Rectal smooth muscle tissue (tissue), 1 donor: ENCODE measurements around the gene DDC.
"Not testable (repeated sequence)": the region's sequence is repeated elsewhere in the genome, so short reads cannot be mapped to it uniquely, and the experiment has no call there.

Experiments used
- H3K27ac ChIP-seq: one replicate; pipeline ENCODE4 v1.7.0; 2013; ENCODE audit warnings: low read depth, low read length, inconsistent platforms
- H3K27me3 ChIP-seq: one replicate; pipeline ENCODE4 v1.7.0; 2013; ENCODE audit warnings: low read length; ENCODE audit not compliant: control insufficient read depth, insufficient read depth
- H3K36me3 ChIP-seq: one replicate; pipeline ENCODE4 v1.7.0; 2013; ENCODE audit warnings: low read length; ENCODE audit not compliant: control insufficient read depth, insufficient read depth
- H3K4me1 ChIP-seq: one replicate; pipeline ENCODE4 v1.7.0; 2013; ENCODE audit warnings: low read length; ENCODE audit not compliant: control insufficient read depth, insufficient read depth
- H3K4me3 ChIP-seq: one replicate; pipeline ENCODE4 v1.7.0; 2013; ENCODE audit warnings: low read length
- H3K9ac ChIP-seq: one replicate; pipeline ENCODE4 v1.7.0; 2013; ENCODE audit warnings: low read length

The DDC gene

DNA sequence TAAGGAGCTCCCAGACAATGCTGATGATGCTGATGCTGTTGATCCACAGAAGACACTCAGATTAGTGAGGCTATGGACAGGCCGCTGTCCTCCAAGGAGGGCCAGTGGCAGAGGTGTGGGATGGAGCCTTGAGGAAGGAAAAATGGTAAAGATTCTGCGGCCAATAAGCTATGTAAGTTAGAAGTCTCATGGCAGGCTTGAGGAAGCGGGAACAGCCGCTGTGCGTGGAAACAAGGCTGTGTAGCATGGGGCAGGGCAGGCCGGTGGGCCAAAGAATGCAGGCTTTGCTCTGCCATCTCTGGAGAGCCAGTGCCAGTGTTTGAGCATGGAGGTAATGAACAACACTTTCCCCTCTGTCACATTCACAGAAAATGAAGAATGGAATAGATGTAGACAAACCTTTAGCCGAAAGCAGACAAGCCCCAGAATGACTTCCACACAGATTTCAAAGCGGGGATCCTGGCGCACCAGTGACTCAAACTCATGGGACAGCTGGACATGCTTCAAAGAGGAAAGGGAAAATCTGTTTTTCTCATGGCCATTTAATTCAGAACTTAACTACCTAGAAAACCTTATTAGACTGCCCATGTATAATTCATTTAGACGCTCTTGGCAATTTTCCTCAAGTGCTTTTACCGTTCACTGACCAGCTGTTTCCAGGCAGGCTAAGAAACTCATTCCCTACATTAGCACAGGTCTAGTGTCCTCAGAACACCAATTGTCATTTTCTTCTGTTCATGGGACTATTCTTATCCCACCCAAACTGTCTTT lies 98.2 kb downstream of the DDC start:
- Histone ChIP-seq H3K9ac (no peak overlapping the region), H3K4me1 (no peaks in the 10 kb centered on the region), H3K4me3 (no peak overlapping the region), H3K36me3 (no peaks in the 10 kb centered on the region), H3K27ac (no peak overlapping the region), H3K27me3 (no peaks in the 10 kb centered on the region)

DNA sequence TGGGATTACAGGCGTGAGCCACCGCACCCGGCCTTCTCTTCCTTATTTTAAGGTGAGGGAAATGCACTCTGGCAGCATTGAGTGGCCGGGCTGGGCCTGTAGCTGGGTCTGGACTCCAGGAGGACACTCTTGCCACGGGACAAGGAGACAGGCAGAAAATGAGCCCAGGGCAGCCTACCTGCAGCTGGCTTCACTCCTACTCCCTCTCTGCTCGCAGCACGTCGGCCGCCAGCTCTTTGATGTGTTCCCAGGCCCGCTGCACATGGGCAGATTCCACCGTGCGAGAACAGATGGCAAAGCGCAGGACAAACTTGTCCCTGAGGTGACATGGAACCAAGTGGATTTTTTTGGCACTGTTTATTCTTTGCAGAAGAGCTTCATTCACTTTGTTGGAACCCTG lies 102.2 kb downstream of the DDC start:
- Histone ChIP-seq H3K27me3 (no peaks in the 10 kb centered on the region), H3K36me3 (no peaks in the 10 kb centered on the region), H3K9ac (no peak overlapping the region), H3K4me3 (no peak overlapping the region), H3K27ac (no peak overlapping the region), H3K4me1 (no peaks in the 10 kb centered on the region)

DNA sequence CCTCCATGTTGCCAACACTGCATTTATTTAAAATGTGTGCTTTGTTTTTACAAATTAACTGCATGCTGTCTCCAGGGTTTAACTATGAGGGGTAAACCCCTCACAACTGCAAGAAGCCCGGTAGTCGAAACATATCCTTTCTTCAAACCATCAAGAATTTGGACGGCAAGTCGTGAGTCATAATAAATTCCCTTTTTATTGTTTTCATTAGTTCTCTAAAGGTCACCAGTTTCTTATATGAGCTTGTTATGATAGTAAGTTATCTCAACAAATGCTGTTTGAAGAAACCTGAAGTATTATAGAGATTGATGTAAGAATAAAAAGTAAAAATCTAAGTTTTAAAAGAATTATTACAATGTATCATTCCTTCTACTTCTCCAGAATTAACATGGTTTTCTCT lies 102.8 kb downstream of the DDC start:
- H3K27me3 ChIP-seq, result no peaks in the 10 kb centered on the region

DNA sequence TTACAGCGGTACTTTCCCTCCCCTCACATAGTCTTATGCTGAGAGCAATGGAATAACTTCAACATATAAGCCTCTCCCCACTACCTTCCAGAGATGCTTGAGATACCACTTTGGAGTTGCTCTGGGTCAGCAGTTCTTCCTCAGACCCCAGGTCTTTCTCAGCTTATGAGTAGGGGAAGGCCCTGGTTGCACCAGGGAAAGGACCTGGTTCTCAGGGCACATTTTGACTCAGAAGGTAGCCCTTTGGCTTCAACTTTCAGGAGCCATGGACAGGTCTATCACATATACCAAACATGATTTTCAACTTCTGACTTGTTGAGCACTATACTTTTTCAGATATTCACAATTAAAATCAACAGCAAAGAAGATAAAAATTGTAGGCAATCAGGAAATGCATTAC lies 103.5 kb downstream of the DDC start:
- no peak overlapping the region for H3K4me3 ChIP-seq
- H3K27ac ChIP-seq, result no peak overlapping the region
- no peaks in the 10 kb centered on the region for H3K27me3 ChIP-seq
- no peaks in the 10 kb centered on the region for H3K4me1 ChIP-seq
- no peak overlapping the region for H3K9ac ChIP-seq
- H3K36me3 ChIP-seq, result no peaks in the 10 kb centered on the region

More for the DNA sequence above, 102.8 kb downstream of the DDC start:
- Histone ChIP-seq H3K9ac (no peak overlapping the region), H3K4me1 (no peaks in the 10 kb centered on the region), H3K36me3 (no peaks in the 10 kb centered on the region), H3K4me3 (no peak overlapping the region), H3K27ac (no peak overlapping the region)

GRCh38 chr7:50459183-50459582 lies 106.0 kb downstream of the DDC start:
- not testable (repeated sequence) for H3K27ac ChIP-seq, H3K9ac ChIP-seq, H3K4me1 ChIP-seq, H3K27me3 ChIP-seq, H3K4me3 ChIP-seq, H3K36me3 ChIP-seq

- not testable (repeated sequence) for H3K36me3 ChIP-seq, H3K27me3 ChIP-seq, H3K27ac ChIP-seq, H3K4me1 ChIP-seq, H3K9ac ChIP-seq, H3K4me3 ChIP-seq
Measured at GRCh38 chr7:50458651-50459050, 106.6 kb downstream of the DDC start.

DNA sequence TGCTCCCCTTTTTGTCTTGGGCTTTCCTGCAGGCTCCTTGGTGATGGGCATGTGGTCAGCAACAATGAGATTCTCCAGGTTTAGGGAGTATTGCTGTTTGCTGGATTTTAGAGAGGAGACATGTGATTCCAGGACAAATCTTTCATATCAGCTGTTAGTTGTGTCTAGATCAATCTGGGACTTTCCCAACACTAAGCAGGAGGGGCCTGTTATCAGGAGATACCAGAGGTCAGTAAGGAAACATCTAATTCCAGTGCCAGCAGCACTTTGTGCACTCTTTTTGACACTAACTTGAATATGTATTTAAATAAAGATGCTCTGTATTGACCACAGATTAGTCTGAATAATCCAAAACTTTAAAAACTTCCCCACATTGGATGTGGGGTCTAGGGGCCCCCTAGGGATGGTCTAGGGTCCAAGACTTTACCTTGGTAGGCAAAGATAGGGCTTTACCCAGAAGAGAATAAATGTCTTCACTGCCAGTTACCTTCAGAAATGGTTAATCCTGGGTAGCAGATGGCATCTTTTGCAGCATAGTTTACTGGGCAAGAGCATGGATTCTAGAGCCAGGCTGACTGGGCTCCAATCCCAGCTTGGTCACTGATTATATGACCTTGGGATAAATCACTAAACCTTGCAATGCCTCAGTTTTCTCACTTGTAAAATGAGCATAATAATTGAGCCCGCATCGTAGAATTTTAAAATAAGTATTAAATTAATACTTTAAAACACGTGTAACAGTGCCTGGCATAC lies 108.7 kb downstream of the DDC start:
- H3K4me3 ChIP-seq, result no peak overlapping the region
- H3K36me3 ChIP-seq, result no peaks in the 10 kb centered on the region
- no peak overlapping the region for H3K27ac ChIP-seq
- H3K9ac ChIP-seq, result no peak overlapping the region
- no peaks in the 10 kb centered on the region for H3K27me3 ChIP-seq
- H3K4me1 ChIP-seq, result no peaks in the 10 kb centered on the region

GRCh38 chr7:50455658-50456057 lies 109.5 kb downstream of the DDC start:
- no peak overlapping the region for H3K9ac ChIP-seq
- no peak overlapping the region for H3K27ac ChIP-seq
- no peaks in the 10 kb centered on the region for H3K36me3 ChIP-seq
- no peaks in the 10 kb centered on the region for H3K4me1 ChIP-seq
- H3K4me3 ChIP-seq, result no peak overlapping the region
- no peaks in the 10 kb centered on the region for H3K27me3 ChIP-seq

DNA sequence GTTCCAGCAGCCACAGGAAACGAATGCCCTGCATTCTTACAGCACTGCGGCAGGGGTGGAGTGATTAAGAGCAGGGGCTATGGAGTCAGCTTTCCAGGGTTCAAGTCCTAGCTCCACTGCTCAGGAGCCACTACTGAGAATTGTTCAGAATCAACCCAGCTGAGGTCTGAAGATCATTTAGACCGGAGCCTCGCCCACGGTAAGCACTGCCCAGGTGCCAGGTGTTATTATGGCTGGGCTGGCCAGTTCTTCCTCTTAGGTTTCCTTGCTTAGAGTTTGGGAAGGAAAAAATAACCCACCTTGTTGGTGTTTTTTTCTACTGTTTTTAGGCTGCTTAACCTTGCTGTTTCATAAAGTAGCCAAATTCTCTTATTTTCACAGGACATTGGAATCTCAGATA lies 110.2 kb downstream of the DDC start:
- Histone ChIP-seq H3K36me3 (no peaks in the 10 kb centered on the region), H3K4me1 (no peaks in the 10 kb centered on the region), H3K27ac (no peak overlapping the region), H3K27me3 (no peaks in the 10 kb centered on the region), H3K9ac (no peak overlapping the region), H3K4me3 (no peak overlapping the region)

GRCh38 chr7:50450590-50451032 lies 114.6 kb downstream of the DDC start:
- Histone ChIP-seq H3K4me3 (peak overlapping the region; percentile 90), H3K9ac (no peak overlapping the region), H3K27me3 (no peaks in the 10 kb centered on the region), H3K4me1 (peaks cover 2% of the 10 kb centered on the region), H3K27ac (peak overlapping the region; percentile 70), H3K36me3 (no peaks in the 10 kb centered on the region)

GRCh38 chr7:50449881-50450589 lies 115.2 kb downstream of the DDC start, which contains the start of gene FIGNL1:
Gene FIGNL1, minus strand, starts transcription at chr7:50450350. Its CDS starts 3,063 bp downstream, at chr7:50447287.
- H3K27me3 ChIP-seq, result no peaks in the 10 kb centered on the region
- H3K27ac ChIP-seq, result peak within 1 kb of the TSS; percentile 70

GRCh38 chr7:50449501-50449880 lies 115.7 kb downstream of the DDC start:
- peaks cover 2% of the 10 kb centered on the region for H3K4me1 ChIP-seq
- H3K9ac ChIP-seq, result no peak overlapping the region
- no peaks in the 10 kb centered on the region for H3K27me3 ChIP-seq
- no peak overlapping the region for H3K27ac ChIP-seq
- H3K36me3 ChIP-seq, result no peaks in the 10 kb centered on the region
- peak overlapping the region; percentile 90 for H3K4me3 ChIP-seq

More at GRCh38 chr7:50449881-50450589, 115.2 kb downstream of the DDC start, which contains the start of gene FIGNL1:
- peak within 1 kb of the TSS; percentile 90 for H3K4me3 ChIP-seq
- H3K4me1 ChIP-seq, result peaks cover 2% of the 10 kb centered on the region
- no peak within 1 kb of the TSS for H3K9ac ChIP-seq
- no peaks in the 10 kb centered on the region for H3K36me3 ChIP-seq
